Uterus (tissue), 4 donors: Measurements from ENCODE around the gene GLB1L3. TPM values are rescaled to one million over a fixed set of nuclear protein-coding genes. Genes with fewer than 3 reads are reported as not detected.

ENCODE experiments used
- DNase-seq, 2 donors: peaks; one replicate each; pipeline ENCODE4 v3.0.0-alpha.2; 2019 to 2020
- H3K27ac ChIP-seq, 2 donors: fragments of 200-600 bp; sonication (generic); 1 replicate in 1 of 2; 2 replicates in 1 of 2; pipeline ENCODE4 v1.5.1; 2016 to 2018
- H3K27me3 ChIP-seq, 2 donors: fragments of 200-600 bp; sonication (generic); one replicate each; pipeline ENCODE4 v1.5.1; 2018 to 2019; ENCODE audit warnings: control low read depth in 1 of 2
- H3K36me3 ChIP-seq, 2 donors: fragments of 200-600 bp; sonication (generic); one replicate each; pipeline ENCODE4 v1.5.1; 2019; ENCODE audit warnings: control low read depth in 1 of 2
- H3K4me1 ChIP-seq, 2 donors: fragments of 200-600 bp; sonication (generic); one replicate each; pipeline ENCODE4 v1.5.1; 2018 to 2019; ENCODE audit warnings: control low read depth in 1 of 2
- H3K4me3 ChIP-seq, 2 donors: fragments of 200-600 bp; sonication (generic); 1 replicate in 1 of 2; 2 replicates in 1 of 2; pipeline ENCODE4 v1.5.1; 2018 to 2019; ENCODE audit warnings: mild to moderate bottlenecking in 1 of 2
- H3K9me3 ChIP-seq, 2 donors: fragments of 200-600 bp; sonication (generic); one replicate each; pipeline ENCODE4 v1.5.1; 2019; ENCODE audit warnings: control low read depth in 1 of 2
- POLR2A ChIP-seq, 2 donors: fragments of 450-650 bp; IDR thresholded peaks; one replicate each; pipeline ENCODE4 v1.6.1; 2016; ENCODE audit warnings: antibody characterized with exemption in 2 of 2, mild to moderate bottlenecking in 1 of 2, moderate library complexity in 1 of 2
- intact Hi-C: fragments of 100-400 bp; cut with DNase I; formaldehyde crosslinking; loops from one replicate; pipeline ENCODE4 v1.15.1; 2023; ENCODE audit warnings: low total_unique reads
- total RNA-seq, 4 donors: library from RNA; depleted of rRNA in 3 of 4; stranded (reverse); fragments of >200 nt in 3 of 4; gene quantifications; one replicate each; pipeline versions ENCODE4 v1.1.0 to v1.2.4, GENCODE V29; 2014 to 2023
- TF ChIP-seq, protein P1 (sequence below), 4 experiments: fragments of 200-600 bp in 2 of 4; fragments of 450-650 bp in 2 of 4; sonication (generic) in 2 of 4; IDR thresholded peaks; one replicate each; pipeline ENCODE4 v1.5.1; 2016 to 2019; ENCODE audit warnings: antibody characterized with exemption in 4 of 4, mild to moderate bottlenecking in 2 of 4, moderate library complexity in 1 of 4
- donor health status: DM: yes; HTN: yes; CAD: no.

GLB1L3 gene, protein sequence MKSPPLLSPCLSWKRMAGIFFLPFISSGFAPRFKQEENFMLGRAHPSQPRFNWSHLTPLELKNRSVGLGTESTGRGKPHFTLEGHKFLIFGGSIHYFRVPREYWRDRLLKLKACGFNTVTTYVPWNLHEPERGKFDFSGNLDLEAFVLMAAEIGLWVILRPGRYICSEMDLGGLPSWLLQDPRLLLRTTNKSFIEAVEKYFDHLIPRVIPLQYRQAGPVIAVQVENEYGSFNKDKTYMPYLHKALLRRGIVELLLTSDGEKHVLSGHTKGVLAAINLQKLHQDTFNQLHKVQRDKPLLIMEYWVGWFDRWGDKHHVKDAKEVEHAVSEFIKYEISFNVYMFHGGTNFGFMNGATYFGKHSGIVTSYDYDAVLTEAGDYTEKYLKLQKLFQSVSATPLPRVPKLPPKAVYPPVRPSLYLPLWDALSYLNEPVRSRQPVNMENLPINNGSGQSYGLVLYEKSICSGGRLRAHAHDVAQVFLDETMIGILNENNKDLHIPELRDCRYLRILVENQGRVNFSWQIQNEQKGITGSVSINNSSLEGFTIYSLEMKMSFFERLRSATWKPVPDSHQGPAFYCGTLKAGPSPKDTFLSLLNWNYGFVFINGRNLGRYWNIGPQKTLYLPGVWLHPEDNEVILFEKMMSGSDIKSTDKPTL
- 1 to 10 TPM in 2 of 4 donors, not detected in 2; 1.4 to 7.2 TPM for total RNA-seq

DNA sequence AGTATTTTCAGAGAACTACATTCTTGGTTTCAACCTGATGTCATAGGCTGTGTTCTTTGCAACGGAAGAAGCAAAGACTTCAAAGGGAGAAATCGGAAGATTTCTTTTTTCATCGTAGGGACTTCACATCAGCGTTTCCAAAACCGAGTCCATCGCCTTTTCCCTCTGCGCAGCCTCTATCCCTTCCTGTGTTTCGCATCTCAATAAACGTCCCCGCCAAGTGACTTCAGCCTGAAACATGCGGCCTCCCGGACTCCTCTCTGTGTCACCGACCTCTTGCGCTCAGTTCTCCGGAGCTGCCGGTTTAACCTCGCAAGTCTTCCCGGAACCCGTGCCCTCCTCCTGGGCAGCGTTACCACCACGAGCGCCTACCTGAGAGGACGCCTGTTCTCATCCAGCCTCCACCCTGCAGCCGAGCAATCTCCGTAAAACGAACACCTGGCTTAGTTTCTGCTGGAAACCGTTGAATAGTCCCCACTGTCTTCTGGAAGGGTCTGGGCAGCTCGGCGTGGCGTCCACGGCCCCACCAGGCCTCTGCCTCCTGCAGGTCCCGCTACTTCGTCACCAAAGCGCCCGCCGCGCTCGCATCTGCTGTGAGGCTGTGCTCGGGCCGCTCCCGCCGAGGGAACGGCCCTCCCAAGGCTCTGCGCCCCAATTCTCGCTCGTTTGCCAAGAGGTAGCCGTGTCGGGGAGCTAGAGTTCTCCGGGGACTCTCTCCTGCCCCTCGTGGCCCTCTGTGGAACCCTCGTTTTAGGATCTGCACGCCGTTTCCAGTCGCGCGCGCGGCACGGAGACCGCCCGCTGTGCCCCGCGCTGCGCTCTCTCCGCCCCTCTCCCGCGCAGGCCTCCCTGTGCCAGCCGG is at the start of gene GLB1L3:
Gene GLB1L3, plus strand, starts transcription at position 846 of the 862 bp plus-strand sequence. CDS start 362 bp downstream, outside the sequence.
- H3K36me3 ChIP-seq = no peaks in the 10 kb centered on the region
- DNase-seq = peak; percentile 24 to 51
- TF ChIP-seq, protein P1, sequence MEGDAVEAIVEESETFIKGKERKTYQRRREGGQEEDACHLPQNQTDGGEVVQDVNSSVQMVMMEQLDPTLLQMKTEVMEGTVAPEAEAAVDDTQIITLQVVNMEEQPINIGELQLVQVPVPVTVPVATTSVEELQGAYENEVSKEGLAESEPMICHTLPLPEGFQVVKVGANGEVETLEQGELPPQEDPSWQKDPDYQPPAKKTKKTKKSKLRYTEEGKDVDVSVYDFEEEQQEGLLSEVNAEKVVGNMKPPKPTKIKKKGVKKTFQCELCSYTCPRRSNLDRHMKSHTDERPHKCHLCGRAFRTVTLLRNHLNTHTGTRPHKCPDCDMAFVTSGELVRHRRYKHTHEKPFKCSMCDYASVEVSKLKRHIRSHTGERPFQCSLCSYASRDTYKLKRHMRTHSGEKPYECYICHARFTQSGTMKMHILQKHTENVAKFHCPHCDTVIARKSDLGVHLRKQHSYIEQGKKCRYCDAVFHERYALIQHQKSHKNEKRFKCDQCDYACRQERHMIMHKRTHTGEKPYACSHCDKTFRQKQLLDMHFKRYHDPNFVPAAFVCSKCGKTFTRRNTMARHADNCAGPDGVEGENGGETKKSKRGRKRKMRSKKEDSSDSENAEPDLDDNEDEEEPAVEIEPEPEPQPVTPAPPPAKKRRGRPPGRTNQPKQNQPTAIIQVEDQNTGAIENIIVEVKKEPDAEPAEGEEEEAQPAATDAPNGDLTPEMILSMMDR (IDR thresholded peaks at IDR 0.05) = peak in 1 of 4 experiments; percentile 14
- no peak for TF ChIP-seq POLR2A (IDR thresholded peaks at IDR 0.05)
- H3K4me3 ChIP-seq = peak within 1 kb of the TSS; percentile 13 to 33
- peaks cover 0 to 4% of the 10 kb centered on the region in 2 donors for H3K9me3 ChIP-seq
- peaks cover 0 to 16% of the 10 kb centered on the region in 2 donors for H3K4me1 ChIP-seq
- intact Hi-C loops = no loop called here
- H3K27ac ChIP-seq = peak within 1 kb of the TSS; percentile 13 to 74
- H3K27me3 ChIP-seq = peaks cover 16 to 24% of the 10 kb centered on the region in 2 donors

DNA sequence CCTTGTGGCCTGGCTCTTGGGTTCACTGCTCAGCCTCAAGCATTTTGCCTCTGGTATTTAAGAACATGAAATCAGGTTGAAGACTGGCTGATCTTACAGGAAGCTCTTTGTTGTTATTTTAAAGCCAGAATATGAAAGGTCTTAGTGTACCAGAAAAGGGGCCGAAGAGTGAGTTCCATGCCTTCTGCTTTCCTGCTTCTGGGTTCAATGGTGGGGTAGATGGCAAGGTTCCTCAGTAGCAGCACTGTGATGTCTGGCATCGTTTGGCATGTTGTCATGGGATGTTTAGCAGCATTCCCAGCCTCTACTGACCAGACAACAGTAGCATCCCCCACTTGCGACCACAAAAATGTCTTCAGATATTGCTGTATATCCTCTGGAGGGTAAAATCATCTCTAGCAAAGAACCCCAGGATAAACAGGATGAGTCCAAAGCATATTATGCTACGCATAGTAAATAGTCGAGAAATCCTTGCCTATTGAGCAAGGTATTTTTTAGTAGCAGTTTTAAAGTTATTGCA is 49.3 kb upstream of the GLB1L3 start:
- no peaks in the 10 kb centered on the region for H3K36me3 ChIP-seq
- H3K27ac ChIP-seq = no peak overlapping the region
- H3K27me3 ChIP-seq = no peaks in the 10 kb centered on the region
- no peak for DNase-seq
- peaks cover 0 to 9% of the 10 kb centered on the region in 2 donors for H3K4me1 ChIP-seq
- H3K9me3 ChIP-seq = no peaks in the 10 kb centered on the region
- intact Hi-C loops = no loop called here
- no peak overlapping the region for H3K4me3 ChIP-seq
- TF ChIP-seq, protein P1 (IDR thresholded peaks at IDR 0.05) = no peak
- TF ChIP-seq POLR2A (IDR thresholded peaks at IDR 0.05) = no peak

DNA sequence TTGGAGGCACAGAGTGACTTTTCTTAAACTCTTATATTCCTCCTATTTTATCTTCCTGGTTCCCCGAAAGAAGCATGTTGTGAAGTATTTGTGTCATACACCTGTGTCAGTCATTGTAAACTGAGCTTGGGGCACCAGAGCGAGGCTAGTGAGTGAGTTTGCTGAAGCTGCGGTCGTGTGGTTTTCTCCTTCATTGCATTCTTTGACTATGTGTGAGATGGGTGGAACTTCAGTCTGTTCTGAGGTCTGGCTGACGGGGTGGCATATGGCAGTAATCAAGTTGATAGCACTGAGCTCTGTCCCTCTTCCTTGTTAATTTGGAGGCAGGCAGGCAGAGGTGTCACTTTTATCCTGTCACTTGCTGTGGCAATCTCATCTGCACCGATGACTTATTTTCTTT is 47.6 kb upstream of the GLB1L3 start:
- H3K9me3 ChIP-seq = no peaks in the 10 kb centered on the region

GRCh38 chr11:134229126-134229790 is 46.9 kb upstream of the GLB1L3 start:
- Histone ChIP-seq H3K27ac (no peak overlapping the region), H3K4me1 (peaks cover 0 to 9% of the 10 kb centered on the region in 2 donors), H3K36me3 (no peaks in the 10 kb centered on the region), H3K4me3 (no peak overlapping the region), H3K27me3 (no peaks in the 10 kb centered on the region), H3K9me3 (no peaks in the 10 kb centered on the region)
- TF ChIP-seq, protein P1 (IDR thresholded peaks at IDR 0.05) = no peak
- no peak for TF ChIP-seq POLR2A (IDR thresholded peaks at IDR 0.05)
- DNase-seq = no peak
- intact Hi-C loops = no loop called here

More for the DNA sequence above, 47.6 kb upstream of the GLB1L3 start:
- no peak for DNase-seq
- Histone ChIP-seq H3K27me3 (no peaks in the 10 kb centered on the region), H3K4me3 (no peak overlapping the region), H3K4me1 (peaks cover 0 to 9% of the 10 kb centered on the region in 2 donors), H3K36me3 (no peaks in the 10 kb centered on the region), H3K27ac (no peak overlapping the region)
- intact Hi-C loops = no loop called here
- no peak for TF ChIP-seq POLR2A (IDR thresholded peaks at IDR 0.05)
- TF ChIP-seq, protein P1 (IDR thresholded peaks at IDR 0.05) = no peak
